PC-3 (cell line): Measurements from ENCODE around the gene LARP4B. TPM values are rescaled to one million over a fixed set of nuclear protein-coding genes. Genes with fewer than 3 reads are reported as not detected.

Experiments used
- ATAC-seq: fragments of 200-7000 bp; cut with Tn5 transposase; 2 replicates; pipeline ENCODE4 v1.9.1; 2020; ENCODE audit warnings: mild to moderate bottlenecking, moderate library complexity
- BruUV-seq: library from RNA; stranded (reverse); fragments of 400-500 nt; replicated peaks from 2 replicates; lab custom pipeline; 2021; lab: Mats Ljungman, UMichigan
- CTCF ChIA-PET: fragments of 300-600 bp; sonication (Branson Sonifier 250); formaldehyde crosslinking; loops from one replicate; lab custom pipeline; 2022; ENCODE audit warnings: antibody characterized with exemption; lab: Charles Lee
- POLR2A ChIA-PET: fragments of 300-600 bp; sonication (Branson Sonifier 250); formaldehyde crosslinking; loops from one replicate; lab custom pipeline; 2022; ENCODE audit warnings: antibody characterized with exemption; ENCODE audit not compliant: unreplicated experiment; lab: Charles Lee
- DNase-seq: peaks from one replicate; pipeline ENCODE4 v3.0.0-alpha.2; 2015
- H2AFZ ChIP-seq: fragments of 300-600 bp; sonication (generic); 2 replicates; pipeline ENCODE4 v1.6.0; 2016; ENCODE audit warnings: antibody characterized with exemption, low read length
- H3F3A ChIP-seq: fragments of 300-600 bp; sonication (generic); one replicate; pipeline ENCODE4 v1.6.0; 2017; ENCODE audit warnings: antibody characterized with exemption, low read length, control low read depth, mild to moderate bottlenecking; ENCODE audit not compliant: unreplicated experiment
- H3K27ac ChIP-seq: fragments of 300-600 bp; sonication (generic); 2 replicates; pipeline ENCODE4 v1.5.1; 2016; ENCODE audit warnings: mild to moderate bottlenecking, low read length
- H3K27me3 ChIP-seq: fragments of 300-600 bp; sonication (generic); 2 replicates; pipeline ENCODE4 v1.6.1; 2016; ENCODE audit warnings: low read length, mixed read lengths
- H3K36me3 ChIP-seq: fragments of 300-600 bp; sonication (generic); 2 replicates; pipeline ENCODE4 v1.6.1; 2016; ENCODE audit warnings: low read depth, mixed run types, low read length, mixed read lengths
- H3K4me1 ChIP-seq: fragments of 300-600 bp; sonication (generic); 2 replicates; pipeline ENCODE4 v1.5.1; 2016; ENCODE audit warnings: low read length; ENCODE audit not compliant: insufficient read depth
- H3K4me2 ChIP-seq: fragments of 300-600 bp; sonication (generic); 2 replicates; pipeline ENCODE4 v1.6.0; 2016; ENCODE audit warnings: low read length
- H3K4me3 ChIP-seq: fragments of 300-600 bp; sonication (generic); 2 replicates; pipeline ENCODE4 v1.5.1; 2016; ENCODE audit warnings: mild to moderate bottlenecking, low read length, mixed read lengths
- H3K79me2 ChIP-seq: fragments of 300-600 bp; sonication (generic); 2 replicates; pipeline ENCODE4 v1.6.1; 2017; ENCODE audit warnings: low read length, mixed read lengths
- H3K9ac ChIP-seq: fragments of 300-600 bp; sonication (generic); 2 replicates; pipeline ENCODE4 v1.6.0; 2016; ENCODE audit warnings: mild to moderate bottlenecking, low read length
- H3K9me2 ChIP-seq: fragments of 300-600 bp; sonication (generic); replicated peaks from 2 replicates; pipeline ENCODE4 v1.6.1; 2016; ENCODE audit warnings: mixed run types, low read length, mixed read lengths
- H3K9me3 ChIP-seq: fragments of 300-600 bp; sonication (generic); 2 replicates; pipeline ENCODE4 v1.6.1; 2016; ENCODE audit warnings: low read length, mixed read lengths
- H4K20me1 ChIP-seq: fragments of 300-600 bp; sonication (generic); 2 replicates; pipeline ENCODE4 v1.6.1; 2016; ENCODE audit warnings: low read length, mixed read lengths
- CTCF ChIP-seq: fragments of 300-600 bp; sonication (generic); conservative IDR thresholded peaks from 2 replicates; pipeline ENCODE4 v1.5.1; 2017; ENCODE audit warnings: antibody characterized with exemption, low read depth, mild to moderate bottlenecking, low read length
- EZH2 ChIP-seq: fragments of 300-600 bp; sonication (generic); IDR thresholded peaks from one replicate; pipeline ENCODE4 v1.6.1; 2017; ENCODE audit warnings: antibody characterized with exemption, mild to moderate bottlenecking, low read length; ENCODE audit not compliant: unreplicated experiment
- EZH2phosphoT487 ChIP-seq: fragments of 300-600 bp; sonication (generic); IDR thresholded peaks from 2 replicates; pipeline ENCODE4 v1.6.1; 2018; ENCODE audit warnings: mild to moderate bottlenecking, antibody characterized with exemption, low read length, borderline replicate concordance
- intact Hi-C: fragments of 100-400 bp; cut with micrococcal nuclease; formaldehyde crosslinking; loops from 2 replicates; pipeline ENCODE4 v1.9.0; 2023
- total RNA-seq: library from RNA; depleted of rRNA; stranded (reverse); fragments of >200 nt; gene quantifications from 2 replicates; pipeline ENCODE4 v1.2.3, GENCODE V29; 2014

Gene LARP4B
- total RNA-seq, 1 experiment from 2014 or later: 33.9 TPM

- Histone ChIP-seq H3F3A (peaks cover 4% of the 10 kb centered on the region), H3K79me2 (peaks cover 97% of the 10 kb centered on the region), H3K9ac (no peak overlapping the region), H3K36me3 (no peaks in the 10 kb centered on the region), H2AFZ (no peak overlapping the region), H3K9me2 (no peaks in the 10 kb centered on the region), H3K9me3 (no peaks in the 10 kb centered on the region), H3K4me1 (peaks cover 6% of the 10 kb centered on the region), H3K27ac (peak overlapping the region; percentile 52; the same call in 1 of the 2 replicates), H3K27me3 (no peaks in the 10 kb centered on the region), H3K4me3 (no peak overlapping the region), H3K4me2 (peak overlapping the region; percentile 42), H4K20me1 (peaks cover 53% of the 10 kb centered on the region; the same call in 1 of the 2 replicates)
- BruUV-seq: no TSS peak
- intact Hi-C loops: no loop called here
- ChIA-PET CTCF (interaction anchor here (0.6 kb wide), 1 partner anchor 687 kb away, joined by 7 read pairs; no protein-coding TSS in a partner anchor), POLR2A (no interaction called here)
- ATAC-seq: peak; percentile 74
- DNase-seq: peak; percentile 59
- TF ChIP-seq EZH2phosphoT487 (no peak), EZH2 (no peak), CTCF (no peak)
Observed at GRCh38 chr10:921471-922414, 9.8 kb downstream of the LARP4B start.

- H3K4me3 ChIP-seq: no peak overlapping the region
- intact Hi-C loops: no loop called here
- ChIA-PET POLR2A (no interaction called here), CTCF (no interaction called here)
- peaks cover 97% of the 10 kb centered on the region for H3K79me2 ChIP-seq
- TF ChIP-seq EZH2: no peak
- no peaks in the 10 kb centered on the region for H3K9me3 ChIP-seq
- H2AFZ ChIP-seq: no peak overlapping the region
- ATAC-seq (no peak), DNase-seq (no peak)
- no peak overlapping the region for H3K4me2 ChIP-seq
- peaks cover 46% of the 10 kb centered on the region; the same call in 1 of the 2 replicates for H4K20me1 ChIP-seq
- H3K9ac ChIP-seq: no peak overlapping the region
- BruUV-seq: no TSS peak
- H3K36me3 ChIP-seq: no peaks in the 10 kb centered on the region
- H3K27me3 ChIP-seq: no peaks in the 10 kb centered on the region
- H3K4me1 ChIP-seq: peaks cover 6% of the 10 kb centered on the region
- no peaks in the 10 kb centered on the region for H3K9me2 ChIP-seq
- H3F3A ChIP-seq: peaks cover 4% of the 10 kb centered on the region
- H3K27ac ChIP-seq: no peak overlapping the region
Observed at GRCh38 chr10:920450-920849, 11.1 kb downstream of the LARP4B start.

GRCh38 chr10:919481-919880 lies 12.0 kb downstream of the LARP4B start:
- Histone ChIP-seq H3K79me2 (peaks cover 96% of the 10 kb centered on the region), H4K20me1 (peaks cover 38% of the 10 kb centered on the region; the same call in 1 of the 2 replicates), H3F3A (peaks cover 4% of the 10 kb centered on the region), H3K4me3 (no peak overlapping the region), H3K9me3 (no peaks in the 10 kb centered on the region), H3K27me3 (no peaks in the 10 kb centered on the region), H2AFZ (no peak overlapping the region), H3K4me1 (peaks cover 6% of the 10 kb centered on the region), H3K4me2 (no peak overlapping the region), H3K36me3 (no peaks in the 10 kb centered on the region), H3K9me2 (no peaks in the 10 kb centered on the region), H3K27ac (no peak overlapping the region), H3K9ac (no peak overlapping the region)
- DNase-seq (no peak), ATAC-seq (no peak)
- no TSS peak for BruUV-seq
- TF ChIP-seq EZH2phosphoT487 (no peak), EZH2 (no peak), CTCF (no peak)
- CTCF ChIA-PET: no interaction called here
- intact Hi-C loops: no loop called here
- POLR2A ChIA-PET: no interaction called here
